ENCODE data around the gene RBMS1. TPM values are rescaled to one million over a fixed set of nuclear protein-coding genes. Genes with fewer than 3 reads are reported as not detected.

Gene RBMS1
- total and polyA plus RNA-seq, 2 experiments from 2014 or later, result 55.5 to 94.8 TPM

- Histone ChIP-seq H3K27me3 (ENCODE audit: insufficient read depth) (no peaks in the 10 kb centered on the region), H3K4me2 (no peak overlapping the region), H3K79me2 (replicated peaks; ENCODE audit: insufficient read depth) (no peaks in the 10 kb centered on the region), H3K36me3 (ENCODE audit: insufficient read depth) (no peaks in the 10 kb centered on the region), H3K9me2 (ENCODE audit: insufficient read depth) (no peaks in the 10 kb centered on the region; the same call in 1 of the 2 replicates), H3K4me3 (no peak overlapping the region), H3F3A (replicated peaks; ENCODE audit: low read depth) (no peaks in the 10 kb centered on the region), H3K4me1 (ENCODE audit: insufficient read depth) (no peaks in the 10 kb centered on the region), H4K20me1 (replicated peaks; ENCODE audit: insufficient read depth) (no peaks in the 10 kb centered on the region), H2AFZ (peak overlapping the region; percentile 6; the same call in 1 of the 2 replicates), H3K27ac (ENCODE audit: low read depth) (no peak overlapping the region)
- DNase-seq (ENCODE audit: low spot score) (no peak), ATAC-seq (no peak)
- Mint-ChIP-seq H3K36me3 (ENCODE audit: low read depth) (no peaks in the 10 kb centered on the region), H3K4me1 (no peaks in the 10 kb centered on the region; the same call in 2 of the 3 replicates), H3K9me3 (no peaks in the 10 kb centered on the region; the same call in 2 of the 3 replicates), H3K27ac (no peak overlapping the region), H3K4me3 (no peak overlapping the region), H3K27me3 (ENCODE audit: insufficient read depth, low read depth, poor library complexity) (no peaks in the 10 kb centered on the region)
- TF ChIP-seq ZNF331 (CRISPR knock-in tag; IDR thresholded peaks at IDR 0.05; ENCODE audit: low read depth) (no peak), CREB1 (CRISPR knock-in tag; IDR thresholded peaks at IDR 0.05; ENCODE audit: low read depth) (no peak), ZNF462 (CRISPR knock-in tag; IDR thresholded peaks at IDR 0.05) (no peak)
Observed at GRCh38 chr2:160257743-160258491, 235.7 kb downstream of the RBMS1 start.

- Histone ChIP-seq H3K9me2 (ENCODE audit: insufficient read depth) (no peaks in the 10 kb centered on the region; the same call in 1 of the 2 replicates), H3K4me3 (no peak overlapping the region), H3K27me3 (ENCODE audit: insufficient read depth) (no peaks in the 10 kb centered on the region), H3K36me3 (ENCODE audit: insufficient read depth) (no peaks in the 10 kb centered on the region), H3K27ac (ENCODE audit: low read depth) (no peak overlapping the region), H4K20me1 (replicated peaks; ENCODE audit: insufficient read depth) (no peaks in the 10 kb centered on the region), H2AFZ (peak overlapping the region; percentile 56; the same call in 1 of the 2 replicates), H3F3A (replicated peaks; ENCODE audit: low read depth) (no peaks in the 10 kb centered on the region), H3K79me2 (replicated peaks; ENCODE audit: insufficient read depth) (no peaks in the 10 kb centered on the region), H3K4me1 (ENCODE audit: insufficient read depth) (no peaks in the 10 kb centered on the region), H3K4me2 (no peak overlapping the region)
- no peak for DNase-seq (ENCODE audit: low spot score)
- no peak overlapping the region for H3K27ac Mint-ChIP-seq
- no peak for ATAC-seq
- H3K4me1 Mint-ChIP-seq, result no peaks in the 10 kb centered on the region; the same call in 2 of the 3 replicates
- H3K27me3 Mint-ChIP-seq (ENCODE audit: insufficient read depth, low read depth, poor library complexity), result no peaks in the 10 kb centered on the region
- no peak overlapping the region for H3K4me3 Mint-ChIP-seq
- no peaks in the 10 kb centered on the region; the same call in 2 of the 3 replicates for H3K9me3 Mint-ChIP-seq
- no peaks in the 10 kb centered on the region for H3K36me3 Mint-ChIP-seq (ENCODE audit: low read depth)
- TF ChIP-seq EZH2phosphoT487 (IDR thresholded peaks at IDR 0.05; ENCODE audit: unreplicated experiment) (no peak), NANOG (IDR thresholded peaks at IDR 0.05; ENCODE audit: borderline replicate concordance) (no peak)
Observed at GRCh38 chr2:160257041-160257742, 236.4 kb downstream of the RBMS1 start.

Data from GM23338 (cell line).